DMS53 treated with DMSO at 0.1 percent for 48 hours (cell line): ENCODE results near the gene FYN.
"Not testable (repeated sequence)": the region's sequence is repeated elsewhere in the genome, so short reads cannot be mapped to it uniquely, and the experiment has no call there.

Experiments used
- DNase-seq: peaks from one replicate; lab custom pipeline; 2025; ENCODE audit not compliant: unreplicated experiment; lab: John Stamatoyannopoulos, UW

The FYN gene

DNA sequence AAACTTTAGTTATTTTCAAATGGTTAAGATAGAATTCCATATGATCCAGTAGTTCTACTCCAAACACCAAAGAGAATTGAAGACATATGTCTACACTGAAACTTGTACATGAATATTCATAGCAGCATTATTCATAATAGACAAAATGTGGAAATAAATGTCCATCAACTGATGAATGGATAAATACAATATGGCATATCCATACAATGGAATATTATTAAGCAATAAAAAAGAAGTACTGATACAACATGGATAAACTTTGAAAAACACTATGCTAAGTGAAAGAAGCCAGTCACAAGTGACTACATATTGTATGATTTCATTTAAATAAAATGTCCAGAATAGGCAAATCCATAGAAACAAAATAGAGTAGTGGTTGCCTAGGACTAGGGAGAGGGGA, 234.0 kb downstream of the FYN start:
- DNase-seq, result no peak

GRCh38 chr6:111634981-111635380, 238.3 kb downstream of the FYN start:
- not testable (repeated sequence) for DNase-seq

DNA sequence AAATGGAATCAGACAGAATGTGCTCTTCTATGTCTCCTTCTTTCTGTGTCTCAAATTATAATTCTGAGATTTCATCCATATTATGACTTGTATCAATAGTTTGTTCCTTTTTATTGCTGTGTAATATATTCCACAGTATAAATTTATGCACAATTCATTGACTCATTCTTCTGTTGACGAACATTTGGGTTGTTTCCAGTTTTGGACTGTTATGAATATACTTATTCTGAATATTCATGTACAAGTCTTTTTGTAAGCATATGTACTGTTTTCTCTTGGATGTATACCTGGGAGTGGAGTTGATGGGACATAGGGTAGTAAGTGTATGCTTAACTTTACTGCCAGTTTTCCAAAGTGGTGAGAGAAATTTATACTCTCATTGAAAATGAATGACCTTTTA, 239.4 kb downstream of the FYN start:
- no peak for DNase-seq

- DNase-seq, result no peak
Measured at GRCh38 chr6:111632468-111633247, 240.6 kb downstream of the FYN start.

GRCh38 chr6:111631903-111632460, 241.3 kb downstream of the FYN start:
- DNase-seq, result no peak

DNA sequence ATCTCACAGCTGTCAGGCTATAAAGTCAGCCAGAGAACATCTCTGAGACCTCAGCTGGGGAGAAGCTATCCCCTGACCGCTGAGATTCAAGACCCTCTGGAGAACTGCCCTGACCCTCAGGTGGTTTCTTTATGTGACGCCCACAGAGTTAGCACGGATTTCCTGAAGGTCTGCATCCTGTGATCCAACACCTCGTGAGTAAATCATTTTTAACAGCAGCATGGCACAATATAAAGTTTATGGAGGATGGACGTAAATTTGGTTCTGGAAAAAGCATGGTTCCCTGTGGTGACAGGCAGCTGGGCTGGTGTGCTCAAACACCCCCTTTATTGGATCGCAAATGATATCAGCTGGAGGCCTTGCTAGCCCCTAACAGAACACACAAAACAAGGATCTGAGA, 242.2 kb downstream of the FYN start:
- no peak for DNase-seq

DNA sequence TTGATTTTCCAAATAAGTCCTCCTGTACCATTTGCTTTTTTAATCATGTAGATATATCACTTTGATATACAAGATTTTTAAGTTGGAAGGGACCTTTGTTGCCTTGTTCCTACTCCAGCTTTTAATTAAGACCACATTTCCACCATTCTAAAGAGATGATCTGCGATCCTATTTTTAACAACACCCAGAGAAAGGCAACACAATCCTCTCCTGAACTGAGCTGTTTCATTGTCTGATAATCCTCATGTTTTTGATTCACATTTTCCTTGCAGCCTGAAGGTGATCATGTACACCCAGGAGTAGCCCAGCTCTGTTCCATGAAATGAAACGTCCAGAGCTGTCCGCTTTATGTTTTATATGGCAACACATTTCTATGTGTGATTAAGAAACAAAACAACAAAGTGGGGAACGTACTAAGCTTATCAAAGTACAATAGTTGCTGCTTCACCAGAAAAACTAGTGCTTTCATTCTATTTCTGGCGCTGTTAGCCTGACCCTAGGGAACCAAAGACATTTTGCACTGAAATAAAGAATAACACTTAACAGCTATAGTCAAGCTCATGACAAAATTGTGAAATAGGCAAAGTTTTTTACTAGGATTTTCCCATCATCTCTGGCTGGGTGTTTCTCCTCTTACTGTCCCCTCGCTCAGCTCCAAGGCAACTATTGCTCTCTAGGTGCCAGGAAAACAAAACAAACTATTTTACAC, 245.0 kb downstream of the FYN start:
- no peak for DNase-seq

- DNase-seq, result no peak
Measured at GRCh38 chr6:111626441-111626840, 246.8 kb downstream of the FYN start.

DNA sequence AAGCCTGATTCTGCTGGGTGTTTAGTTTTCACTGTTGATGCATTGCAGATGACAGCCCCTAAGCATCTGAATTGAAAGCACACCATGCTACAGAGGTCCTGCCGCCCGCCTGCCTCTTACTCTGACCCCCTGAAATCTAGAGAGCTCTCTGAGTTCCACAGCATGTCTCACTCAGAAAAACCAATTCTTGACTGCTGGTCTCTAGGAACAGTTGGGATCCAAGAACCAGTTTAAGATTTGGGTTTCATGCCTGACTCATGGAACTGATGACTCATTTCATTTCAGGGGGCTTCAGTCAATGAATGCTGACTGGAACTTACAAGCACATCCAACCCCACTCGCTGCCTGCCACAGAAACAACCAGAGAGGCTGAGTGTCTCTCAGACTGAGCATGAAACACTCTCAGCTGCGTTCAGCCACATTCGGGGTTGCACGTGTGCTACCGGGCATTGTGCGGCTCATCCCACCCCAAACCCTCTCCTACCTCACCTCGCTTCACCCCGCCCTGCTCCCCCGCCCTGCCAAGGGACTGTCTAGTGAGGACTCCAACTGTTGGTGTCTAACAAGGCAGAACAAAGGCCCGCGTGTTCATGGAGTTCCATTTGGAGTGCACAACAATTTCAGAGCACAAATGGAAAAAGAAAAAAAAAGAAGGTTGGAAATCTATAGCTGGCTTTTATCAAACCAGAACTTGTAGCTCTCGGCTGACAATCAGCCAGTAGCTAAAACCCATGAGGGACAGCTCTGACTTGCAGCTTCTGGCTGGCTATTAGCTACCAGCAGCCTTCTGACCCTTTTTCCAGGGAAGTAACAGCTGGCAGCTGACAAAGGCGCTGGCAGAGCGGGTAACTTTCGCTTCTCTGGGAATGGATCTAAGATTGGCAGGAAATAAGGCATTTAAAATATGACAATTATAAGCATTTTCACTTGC, 247.5 kb downstream of the FYN start:
- DNase-seq, result no peak

GRCh38 chr6:111625099-111625416, 248.2 kb downstream of the FYN start:
- no peak for DNase-seq

GRCh38 chr6:111624401-111625098, 248.7 kb downstream of the FYN start:
- DNase-seq, result no peak

DNA sequence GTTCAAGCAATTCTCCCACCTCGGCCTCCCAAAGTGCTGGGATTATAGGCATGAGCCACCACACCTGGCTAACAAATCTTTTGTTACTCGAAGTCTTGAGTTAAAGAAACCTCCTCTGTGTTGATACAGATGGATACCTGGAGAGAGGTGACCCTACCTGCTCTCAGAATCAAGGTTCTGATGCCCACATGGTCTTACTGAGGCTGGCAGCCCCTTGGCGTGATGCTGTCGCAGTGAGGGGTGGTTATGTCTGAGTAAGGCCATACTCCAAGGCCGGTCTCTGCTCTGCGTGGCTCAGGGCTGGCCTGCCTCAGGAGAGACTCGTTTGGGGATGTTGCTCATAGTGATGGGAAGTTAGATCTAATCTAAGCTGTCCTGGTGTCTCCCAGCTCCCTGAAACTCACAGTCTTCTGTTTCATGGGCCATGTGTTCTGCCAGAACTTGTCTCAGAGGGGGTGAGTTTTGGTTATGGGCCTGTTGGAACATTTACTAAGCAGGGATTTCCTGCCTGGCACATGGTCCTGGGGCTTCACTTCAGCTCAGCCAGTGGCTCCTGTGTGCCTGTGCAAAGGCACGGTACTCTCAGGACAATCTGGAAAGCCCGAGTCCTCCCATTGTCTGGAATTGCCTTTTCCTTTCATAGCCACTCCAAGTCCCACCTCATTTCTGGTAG, 250.1 kb downstream of the FYN start:
- DNase-seq, result no peak

DNA sequence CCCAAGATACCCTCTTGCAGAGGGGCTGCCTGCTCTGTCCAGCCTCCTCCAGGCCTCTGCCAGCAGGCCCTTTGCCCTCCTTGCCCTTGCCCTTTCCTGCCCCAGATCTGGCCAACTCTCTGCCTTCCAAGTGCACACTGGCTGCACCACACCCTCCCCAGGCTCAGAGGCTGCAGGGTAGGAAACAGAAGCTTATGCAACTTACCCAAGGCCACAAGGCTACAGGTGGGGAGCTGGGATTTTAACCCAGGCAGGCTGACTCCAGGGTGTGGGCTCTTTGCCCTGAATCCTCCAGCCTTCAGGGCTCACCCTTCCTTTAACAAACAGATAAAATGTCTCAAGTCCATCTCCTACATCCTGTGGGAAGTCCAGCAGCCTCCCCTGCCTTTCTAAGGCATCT, 253.1 kb downstream of the FYN start:
- no peak for DNase-seq

GRCh38 chr6:111618407-111618806, 254.8 kb downstream of the FYN start:
- DNase-seq, result no peak

DNA sequence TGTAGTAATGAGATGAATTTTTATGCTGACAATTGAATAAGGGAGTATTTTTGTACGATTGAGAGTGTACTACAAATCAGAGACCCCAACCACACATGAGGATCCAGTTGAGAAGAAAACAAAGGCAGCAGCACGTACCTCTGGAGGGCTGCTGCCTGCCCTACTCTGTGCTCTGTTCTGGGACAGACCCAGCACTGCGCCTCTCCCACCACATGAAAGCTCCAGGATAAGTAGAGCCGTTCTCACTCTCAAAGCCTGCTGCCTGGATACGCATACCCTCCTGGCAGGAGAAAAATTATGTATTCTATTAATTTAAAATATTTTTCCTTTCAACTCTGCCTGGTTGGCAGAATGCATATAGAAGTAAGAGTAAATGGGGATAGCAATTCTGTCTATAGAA, 256.1 kb downstream of the FYN start:
- DNase-seq, result no peak

DNA sequence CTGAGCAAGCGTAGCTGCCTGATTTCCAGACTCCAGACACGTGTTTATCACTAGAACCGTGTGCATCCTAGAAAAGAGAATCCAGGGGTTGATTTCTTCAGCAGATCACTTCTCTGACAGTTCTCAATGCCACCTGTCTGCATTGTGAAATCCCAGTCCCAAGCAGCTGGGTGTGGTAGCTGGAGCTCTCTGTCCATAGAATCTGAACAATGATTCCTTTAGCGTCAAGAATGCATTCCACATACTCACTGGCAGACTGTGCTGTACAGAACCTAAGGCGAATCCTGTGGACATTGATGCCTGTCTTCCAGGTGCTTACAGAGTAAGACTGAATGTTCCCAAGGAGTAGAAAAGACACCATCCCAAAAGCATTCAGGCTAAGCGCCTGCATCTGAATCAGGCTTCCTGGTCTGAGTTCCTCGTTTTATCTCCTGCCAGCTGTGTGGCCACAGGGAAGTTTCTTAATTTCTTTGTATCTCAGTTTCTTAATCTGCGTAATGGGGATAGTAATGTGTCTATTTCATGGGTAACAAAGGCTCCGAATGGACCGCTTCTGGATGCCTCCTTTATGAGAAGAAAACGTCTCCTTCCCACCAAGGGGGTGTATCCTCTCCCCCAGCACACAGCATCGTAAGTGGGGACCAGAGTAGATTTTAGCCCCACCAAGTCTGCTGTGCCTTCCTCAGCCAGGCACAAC, 257.2 kb downstream of the FYN start:
- DNase-seq, result no peak

GRCh38 chr6:111614833-111615582, 258.2 kb downstream of the FYN start:
- DNase-seq, result no peak

DNA sequence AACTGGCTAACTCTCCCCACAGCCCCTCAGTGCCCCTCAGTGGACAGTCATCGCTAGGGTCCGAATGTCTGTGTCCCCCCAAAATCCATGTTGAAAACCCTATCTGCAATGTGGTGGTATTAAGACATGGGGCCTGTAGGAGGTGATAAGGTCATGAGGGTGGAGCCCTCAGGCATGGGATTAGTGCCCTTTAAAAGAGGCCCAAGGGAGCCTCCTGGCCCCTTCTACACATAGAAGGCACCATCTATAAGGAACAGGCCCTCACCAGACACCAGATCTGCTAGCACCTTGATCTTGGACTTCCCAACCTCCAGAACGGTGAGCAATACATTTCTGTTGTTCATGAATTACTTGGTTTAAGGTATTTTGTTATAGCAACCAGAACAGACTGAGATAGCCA, 260.9 kb downstream of the FYN start:
- no peak for DNase-seq
